ENCODE results near the gene TMEM207. TPM values are rescaled to one million over a fixed set of nuclear protein-coding genes. Genes with fewer than 3 reads are reported as not detected.

Gene TMEM207
- total RNA-seq, 1 donor: not detected

GRCh38 chr3:190414297-190414696, 35.4 kb downstream of the TMEM207 start:
- Histone ChIP-seq H3K9me3 (ENCODE audit: low read depth, low read length) (no peaks in the 10 kb centered on the region), H3K27me3 (ENCODE audit: insufficient read depth, low read length) (no peaks in the 10 kb centered on the region), H3K4me1 (ENCODE audit: insufficient read depth, low read length) (no peaks in the 10 kb centered on the region), H3K79me2 (ENCODE audit: insufficient read depth, low read length) (no peaks in the 10 kb centered on the region), H3K36me3 (ENCODE audit: insufficient read depth, low read length) (no peaks in the 10 kb centered on the region), H3K4me3 (ENCODE audit: insufficient read depth, low read length) (no peak overlapping the region), H3K27ac (ENCODE audit: low read depth, low read length) (no peak overlapping the region), H3K4me2 (ENCODE audit: insufficient read depth, low read length) (no peak overlapping the region), H4K20me1 (ENCODE audit: insufficient read depth, low read length) (no peaks in the 10 kb centered on the region), H2AFZ (ENCODE audit: low read length) (no peak overlapping the region)
- TF ChIP-seq CTCF (IDR thresholded peaks at IDR 0.05; ENCODE audit: extremely low read depth, low read depth, low read length): no peak
- DNase-seq (ENCODE audit: insufficient read length, low spot score, missing footprints): no peak

GRCh38 chr3:190404715-190405114, 45.0 kb downstream of the TMEM207 start:
- Histone ChIP-seq H2AFZ (ENCODE audit: low read length) (peak overlapping the region; percentile 26), H3K4me1 (ENCODE audit: insufficient read depth, low read length) (no peaks in the 10 kb centered on the region), H3K9me3 (ENCODE audit: low read depth, low read length) (no peaks in the 10 kb centered on the region), H4K20me1 (ENCODE audit: insufficient read depth, low read length) (no peaks in the 10 kb centered on the region), H3K27ac (ENCODE audit: low read depth, low read length) (no peak overlapping the region), H3K4me2 (ENCODE audit: insufficient read depth, low read length) (no peak overlapping the region), H3K4me3 (ENCODE audit: insufficient read depth, low read length) (no peak overlapping the region), H3K27me3 (ENCODE audit: insufficient read depth, low read length) (no peaks in the 10 kb centered on the region), H3K36me3 (ENCODE audit: insufficient read depth, low read length) (no peaks in the 10 kb centered on the region), H3K79me2 (ENCODE audit: insufficient read depth, low read length) (no peaks in the 10 kb centered on the region)
- TF ChIP-seq CTCF (IDR thresholded peaks at IDR 0.05; ENCODE audit: extremely low read depth, low read depth, low read length): no peak
- DNase-seq (ENCODE audit: insufficient read length, low spot score, missing footprints): no peak

GRCh38 chr3:190401963-190402362, 47.7 kb downstream of the TMEM207 start:
- Histone ChIP-seq H3K4me1 (ENCODE audit: insufficient read depth, low read length) (no peaks in the 10 kb centered on the region), H3K36me3 (ENCODE audit: insufficient read depth, low read length) (no peaks in the 10 kb centered on the region), H3K4me2 (ENCODE audit: insufficient read depth, low read length) (no peak overlapping the region), H4K20me1 (ENCODE audit: insufficient read depth, low read length) (no peaks in the 10 kb centered on the region), H3K9me3 (ENCODE audit: low read depth, low read length) (no peaks in the 10 kb centered on the region), H3K27me3 (ENCODE audit: insufficient read depth, low read length) (no peaks in the 10 kb centered on the region), H3K79me2 (ENCODE audit: insufficient read depth, low read length) (no peaks in the 10 kb centered on the region), H2AFZ (ENCODE audit: low read length) (peak overlapping the region; percentile 16), H3K4me3 (ENCODE audit: insufficient read depth, low read length) (no peak overlapping the region), H3K27ac (ENCODE audit: low read depth, low read length) (no peak overlapping the region)
- TF ChIP-seq CTCF (IDR thresholded peaks at IDR 0.05; ENCODE audit: extremely low read depth, low read depth, low read length): no peak
- DNase-seq (ENCODE audit: insufficient read length, low spot score, missing footprints): no peak

GRCh38 chr3:190399677-190400076, 50.0 kb downstream of the TMEM207 start:
- Histone ChIP-seq H3K4me1 (ENCODE audit: insufficient read depth, low read length) (no peaks in the 10 kb centered on the region), H4K20me1 (ENCODE audit: insufficient read depth, low read length) (no peaks in the 10 kb centered on the region), H3K9me3 (ENCODE audit: low read depth, low read length) (no peaks in the 10 kb centered on the region), H3K4me3 (ENCODE audit: insufficient read depth, low read length) (no peak overlapping the region), H3K79me2 (ENCODE audit: insufficient read depth, low read length) (no peaks in the 10 kb centered on the region), H2AFZ (ENCODE audit: low read length) (no peak overlapping the region), H3K36me3 (ENCODE audit: insufficient read depth, low read length) (no peaks in the 10 kb centered on the region), H3K27me3 (ENCODE audit: insufficient read depth, low read length) (no peaks in the 10 kb centered on the region), H3K4me2 (ENCODE audit: insufficient read depth, low read length) (no peak overlapping the region), H3K27ac (ENCODE audit: low read depth, low read length) (no peak overlapping the region)
- no peak for DNase-seq (ENCODE audit: insufficient read length, low spot score, missing footprints)
- no peak for TF ChIP-seq CTCF (IDR thresholded peaks at IDR 0.05; ENCODE audit: extremely low read depth, low read depth, low read length)

Measured in osteoblast (primary cell).